ENCODE results near the gene MAGEC3.

Gene MAGEC3

GRCh38 chrX:141947350-141947749, 109.2 kb downstream of the MAGEC3 start:
- DNase-seq (ENCODE audit: low read depth): no peak
